ENCODE measurements around the gene SCMH1.

DNA sequence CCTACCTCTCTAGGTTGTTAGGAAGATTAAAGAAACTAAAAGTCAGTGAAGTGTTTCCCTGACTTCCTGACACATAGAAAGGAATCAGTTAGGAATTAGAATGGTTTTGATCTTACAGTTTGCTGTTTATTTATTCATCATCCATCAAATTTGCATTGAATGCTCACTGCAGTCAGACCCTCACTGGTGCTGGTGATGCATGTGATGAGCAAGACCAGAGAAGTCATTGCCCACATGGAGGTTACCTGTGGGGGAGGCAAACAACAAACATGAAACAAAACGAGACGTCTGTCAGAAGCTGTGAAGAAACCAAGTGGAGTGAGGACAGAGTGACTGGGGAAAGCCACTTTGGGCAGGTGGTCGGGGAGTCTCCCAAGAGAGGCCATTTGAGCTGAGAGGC, 256.2 kb downstream of the SCMH1 start:
- TF ChIP-seq GATA2 (IDR thresholded peaks at IDR 0.05; ENCODE audit: low read depth, low read length) (no peak), GATA3 (IDR thresholded peaks at IDR 0.05; ENCODE audit: low read depth, low read length) (no peak)

Data from SH-SY5Y (cell line).